Measurements from ENCODE around the gene WHAMM. TPM values are rescaled to one million over a fixed set of nuclear protein-coding genes. Genes with fewer than 3 reads are reported as not detected.

WHAMM gene
- polyA plus RNA-seq, 1 donor (not counting 4 experiments of a cell fraction or from before 2014, with no cell fraction given): 4.7 TPM

GRCh38 chr15:82852941-82853561 lies 43.6 kb downstream of the WHAMM start:
- peaks cover 15% of the 10 kb centered on the region for H3K4me1 ChIP-seq (ENCODE audit: control insufficient read depth, extremely low read depth, insufficient read depth, low read length)
- no peak for DNase-seq (ENCODE audit: low read depth, low spot score)
- no peak overlapping the region for H3K4me3 ChIP-seq (ENCODE audit: control insufficient read depth in 2 of 3, extremely low read depth in 1 of 3, insufficient read depth in 2 of 3, low read depth in 1 of 3, low read length in 3 of 3)
- H3K9me3 ChIP-seq (ENCODE audit: control insufficient read depth, low read depth, low read length): no peaks in the 10 kb centered on the region
- H2AFZ ChIP-seq (ENCODE audit: control insufficient read depth, low read length): no peak overlapping the region
- H3K36me3 ChIP-seq (ENCODE audit: control insufficient read depth in 2 of 2, extremely low read depth in 1 of 2, insufficient read depth in 2 of 2, low read length in 2 of 2): no peaks in the 10 kb centered on the region
- no peaks in the 10 kb centered on the region for H3K27me3 ChIP-seq (ENCODE audit: control insufficient read depth, extremely low read depth, insufficient read depth, low read length)
- no peak overlapping the region for H3K27ac ChIP-seq (ENCODE audit: control insufficient read depth, insufficient read depth, low read length)
- no peaks in the 10 kb centered on the region for H4K20me1 ChIP-seq (ENCODE audit: control insufficient read depth, extremely low read depth, insufficient read depth, low read length)
- dilution Hi-C loops (cut with MboI; ENCODE audit: extremely low pct_ligation_motif_present, low sequenced_read_pairs): no loop called here
- no peak for TF ChIP-seq CTCF (optimal IDR thresholded peaks at IDR 0.05 in 1 of 3, IDR thresholded peaks at IDR 0.05 in 1 of 3, conservative IDR thresholded peaks at IDR 0.05 in 1 of 3; ENCODE audit: extremely low read depth in 1 of 3, insufficient read depth in 2 of 3, low read length in 3 of 3)
- TF ChIP-seq EZH2 (IDR thresholded peaks at IDR 0.05; ENCODE audit: low read length): no peak
- FAIRE-seq: no peak
- H3K9ac ChIP-seq (ENCODE audit: control insufficient read depth, extremely low read depth, insufficient read depth, low read length): no peak overlapping the region
- H3K4me2 ChIP-seq (ENCODE audit: control insufficient read depth, extremely low read depth, insufficient read depth, low read depth, low read length): no peak overlapping the region
- no peaks in the 10 kb centered on the region for H3K9me1 ChIP-seq (ENCODE audit: control insufficient read depth, extremely low read depth, insufficient read depth, low read length)
- H3K79me2 ChIP-seq (ENCODE audit: control insufficient read depth, insufficient read depth, low read length): no peaks in the 10 kb centered on the region

DNA sequence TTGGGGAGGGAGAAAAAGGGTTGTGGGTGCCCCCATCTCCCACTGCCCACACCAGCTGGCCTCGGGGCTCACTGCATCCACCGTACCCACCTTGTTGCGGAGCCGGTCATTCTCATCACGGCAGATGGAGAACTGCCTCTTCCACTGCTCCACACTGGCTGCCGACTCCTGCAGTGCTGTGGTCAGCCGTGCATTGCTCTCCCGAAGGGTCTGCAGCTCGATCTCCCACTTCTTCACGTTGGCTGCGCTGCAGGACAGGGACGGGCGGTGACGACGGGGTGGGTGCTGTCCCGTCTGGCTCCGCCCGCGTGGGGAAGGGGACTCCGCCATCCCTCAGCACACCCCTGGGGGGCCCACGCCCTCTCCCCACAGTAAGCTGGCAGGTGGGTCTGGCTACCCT lies 45.1 kb downstream of the WHAMM start:
- no peak overlapping the region for H3K27ac ChIP-seq (ENCODE audit: control insufficient read depth, insufficient read depth, low read length)
- no peaks in the 10 kb centered on the region for H3K79me2 ChIP-seq (ENCODE audit: control insufficient read depth, insufficient read depth, low read length)
- no peak overlapping the region for H3K9ac ChIP-seq (ENCODE audit: control insufficient read depth, extremely low read depth, insufficient read depth, low read length)
- no peak for TF ChIP-seq CTCF (optimal IDR thresholded peaks at IDR 0.05 in 1 of 3, IDR thresholded peaks at IDR 0.05 in 1 of 3, conservative IDR thresholded peaks at IDR 0.05 in 1 of 3; ENCODE audit: extremely low read depth in 1 of 3, insufficient read depth in 2 of 3, low read length in 3 of 3)
- no peak for TF ChIP-seq EZH2 (IDR thresholded peaks at IDR 0.05; ENCODE audit: low read length)
- no peaks in the 10 kb centered on the region for H3K27me3 ChIP-seq (ENCODE audit: control insufficient read depth, extremely low read depth, insufficient read depth, low read length)
- H3K9me1 ChIP-seq (ENCODE audit: control insufficient read depth, extremely low read depth, insufficient read depth, low read length): no peaks in the 10 kb centered on the region
- dilution Hi-C loops (cut with MboI; ENCODE audit: extremely low pct_ligation_motif_present, low sequenced_read_pairs): no loop called here
- H3K4me2 ChIP-seq (ENCODE audit: control insufficient read depth, extremely low read depth, insufficient read depth, low read depth, low read length): no peak overlapping the region
- no peaks in the 10 kb centered on the region for H3K36me3 ChIP-seq (ENCODE audit: control insufficient read depth in 2 of 2, extremely low read depth in 1 of 2, insufficient read depth in 2 of 2, low read length in 2 of 2)
- peaks cover 11% of the 10 kb centered on the region for H3K4me1 ChIP-seq (ENCODE audit: control insufficient read depth, extremely low read depth, insufficient read depth, low read length)
- FAIRE-seq (no peak), DNase-seq (ENCODE audit: low read depth, low spot score) (no peak)
- no peak overlapping the region for H2AFZ ChIP-seq (ENCODE audit: control insufficient read depth, low read length)
- no peaks in the 10 kb centered on the region for H4K20me1 ChIP-seq (ENCODE audit: control insufficient read depth, extremely low read depth, insufficient read depth, low read length)
- no peak overlapping the region for H3K4me3 ChIP-seq (ENCODE audit: control insufficient read depth in 2 of 3, extremely low read depth in 1 of 3, insufficient read depth in 2 of 3, low read depth in 1 of 3, low read length in 3 of 3)
- H3K9me3 ChIP-seq (ENCODE audit: control insufficient read depth, low read depth, low read length): no peaks in the 10 kb centered on the region

Measured in keratinocyte (primary cell).